Superior temporal gyrus (tissue), 1 donor: ENCODE results near the gene PLEKHJ1.

Experiments used
- DNase-seq: peaks from one replicate; pipeline ENCODE4 v3.0.0-alpha.2; 2016; ENCODE audit errors: extremely low spot score

Gene PLEKHJ1

DNA sequence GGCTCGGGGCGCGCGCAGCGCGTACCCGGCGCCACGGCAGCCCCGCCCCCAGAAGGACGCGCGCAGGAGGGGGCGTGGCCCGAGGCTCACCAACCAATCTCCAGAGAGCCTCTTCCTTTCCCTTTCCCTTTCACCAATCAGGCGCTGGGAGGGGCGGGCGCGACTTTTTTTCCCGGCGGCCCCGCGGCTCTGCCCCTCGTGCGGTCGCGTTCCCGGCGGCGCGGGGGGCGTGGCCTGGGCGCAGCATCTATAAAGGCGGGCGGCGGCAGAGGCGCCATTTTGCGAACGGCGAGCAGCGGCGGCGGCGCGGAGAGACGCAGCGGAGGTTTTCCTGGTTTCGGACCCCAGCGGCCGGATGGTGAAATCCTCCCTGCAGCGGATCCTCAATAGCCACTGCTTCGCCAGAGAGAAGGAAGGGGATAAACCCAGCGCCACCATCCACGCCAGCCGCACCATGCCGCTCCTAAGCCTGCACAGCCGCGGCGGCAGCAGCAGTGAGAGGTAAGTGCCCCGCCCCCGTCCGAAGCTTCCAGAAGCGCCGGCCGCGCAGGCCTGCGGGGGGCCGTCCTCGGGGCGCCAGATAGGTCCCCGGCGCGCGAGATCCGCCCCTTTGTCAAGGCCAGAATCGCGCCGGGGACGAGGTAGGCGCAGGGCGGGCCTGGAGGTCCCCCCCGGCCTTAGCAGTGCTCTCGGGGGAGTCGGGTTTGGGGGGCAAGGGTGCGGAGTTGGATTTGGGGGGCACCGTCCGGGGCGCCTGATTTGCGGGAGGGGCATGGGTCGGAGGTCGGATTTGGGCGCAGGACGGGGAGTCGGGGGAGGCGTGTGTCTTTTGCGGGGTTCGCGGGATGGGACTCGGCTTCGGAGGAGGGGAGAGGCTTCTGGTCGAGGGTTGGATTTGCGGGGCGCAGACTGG lies 33.4 kb upstream of the PLEKHJ1 start:
- DNase-seq, result peak; percentile 94

DNA sequence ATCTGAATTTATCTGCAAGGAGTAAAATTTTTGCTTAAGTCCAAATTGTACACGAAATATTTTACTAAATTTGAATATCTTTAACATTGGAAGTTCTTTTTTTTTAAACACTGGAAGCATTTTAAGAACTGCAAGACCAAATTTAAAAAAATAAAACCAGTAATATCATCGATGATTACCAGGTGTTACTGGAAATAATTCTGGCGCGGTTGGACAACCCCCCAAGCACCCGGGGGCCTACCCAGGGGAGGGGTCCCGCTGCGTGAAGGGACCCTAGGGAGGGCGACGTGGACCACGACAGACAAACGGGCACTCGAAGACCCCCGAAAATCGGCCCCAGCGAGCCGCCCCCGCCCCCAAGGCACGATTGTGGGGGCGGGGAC lies 32.7 kb upstream of the PLEKHJ1 start:
- peak; percentile 18 for DNase-seq

DNA sequence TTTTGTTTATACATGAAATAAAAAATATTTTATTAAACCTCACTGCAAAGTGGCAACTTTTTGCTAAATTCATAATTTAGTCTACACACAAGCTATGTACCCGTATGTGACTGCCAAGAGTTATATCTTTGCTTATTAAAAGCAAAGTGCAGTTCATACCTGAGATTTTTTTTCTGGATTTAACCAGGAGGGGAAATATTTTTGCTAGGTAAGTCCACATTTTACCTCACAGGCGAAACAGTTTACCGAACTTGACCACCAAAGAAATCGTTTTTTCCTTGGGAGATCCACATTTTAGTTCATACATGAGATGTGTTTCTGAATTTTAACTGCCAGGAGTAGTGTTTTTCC lies 32.3 kb upstream of the PLEKHJ1 start:
- DNase-seq, result no peak

DNA sequence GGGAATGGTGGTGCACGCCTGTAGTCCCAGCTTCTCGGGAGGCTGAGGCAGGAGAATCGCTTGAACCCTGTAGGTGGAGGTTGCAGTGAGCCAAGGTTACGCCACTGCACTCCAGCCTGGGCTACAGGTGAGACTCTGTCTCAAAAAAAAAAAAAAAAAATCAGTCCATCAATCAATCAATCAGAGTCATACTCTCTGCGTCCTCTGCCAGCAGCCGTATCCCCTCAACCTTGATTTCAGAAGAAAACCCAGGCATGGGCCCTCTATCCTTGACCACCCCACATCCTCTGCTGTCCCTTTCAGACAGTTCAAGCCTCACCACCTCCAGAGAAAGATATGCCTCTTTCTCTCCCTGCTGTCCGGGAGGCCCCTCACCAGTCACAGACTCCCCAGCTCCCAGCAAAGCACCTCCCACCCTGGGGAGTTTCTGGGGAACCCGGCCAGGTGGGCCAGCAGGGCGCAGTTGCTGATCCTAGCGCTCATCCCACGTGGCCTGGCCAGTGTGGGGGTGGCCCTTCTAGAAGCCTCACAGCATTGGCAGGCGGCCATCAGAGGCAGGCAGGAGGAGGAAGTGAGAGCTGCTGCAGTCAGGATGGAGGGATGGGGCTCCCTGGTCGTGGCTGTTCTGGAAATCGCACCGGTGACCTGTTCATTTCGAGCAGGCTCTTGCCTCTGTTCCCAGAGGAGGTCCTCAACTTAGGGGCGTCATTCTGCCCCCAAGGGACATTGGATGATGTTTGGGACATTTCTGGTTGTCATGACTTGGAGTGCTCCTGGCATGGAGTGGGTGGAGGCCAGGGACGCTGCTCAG lies 30.3 kb upstream of the PLEKHJ1 start:
- peak; percentile 62 for DNase-seq

DNA sequence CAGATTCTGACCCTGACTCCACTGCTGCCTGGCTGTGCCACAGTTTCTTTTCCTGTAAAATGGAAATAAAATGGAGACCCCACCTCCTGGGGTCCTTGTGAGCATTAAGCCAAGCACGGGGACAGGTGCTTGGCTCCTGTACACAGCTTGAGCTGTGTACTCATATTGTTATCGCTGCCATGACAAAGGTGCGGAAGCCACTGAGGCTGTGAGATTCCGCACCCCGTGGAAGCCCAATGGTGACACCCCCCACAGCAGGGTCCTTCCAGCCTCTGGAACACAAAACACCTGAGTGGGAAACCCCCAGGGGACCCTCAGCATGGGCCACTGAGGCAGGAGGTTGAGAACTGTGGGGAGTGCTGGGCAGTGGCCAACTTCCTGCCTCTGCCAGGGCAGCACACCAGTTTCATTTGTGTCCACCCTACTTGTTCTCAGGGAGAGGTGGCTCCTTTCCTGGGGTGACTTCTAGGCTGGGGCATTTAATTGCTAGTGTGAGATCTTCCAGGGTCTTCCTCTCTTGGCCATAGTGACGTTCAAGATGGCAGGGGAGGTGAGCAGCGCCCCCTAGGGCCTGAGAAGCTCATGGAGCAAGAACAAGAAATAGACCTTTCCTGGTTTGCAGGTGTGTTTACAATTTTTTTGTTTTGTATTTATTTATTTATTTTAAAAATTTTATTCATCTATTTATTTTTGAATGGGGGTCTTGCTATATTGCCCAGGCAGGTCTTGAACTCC lies 25.5 kb upstream of the PLEKHJ1 start:
- DNase-seq, result no peak

DNA sequence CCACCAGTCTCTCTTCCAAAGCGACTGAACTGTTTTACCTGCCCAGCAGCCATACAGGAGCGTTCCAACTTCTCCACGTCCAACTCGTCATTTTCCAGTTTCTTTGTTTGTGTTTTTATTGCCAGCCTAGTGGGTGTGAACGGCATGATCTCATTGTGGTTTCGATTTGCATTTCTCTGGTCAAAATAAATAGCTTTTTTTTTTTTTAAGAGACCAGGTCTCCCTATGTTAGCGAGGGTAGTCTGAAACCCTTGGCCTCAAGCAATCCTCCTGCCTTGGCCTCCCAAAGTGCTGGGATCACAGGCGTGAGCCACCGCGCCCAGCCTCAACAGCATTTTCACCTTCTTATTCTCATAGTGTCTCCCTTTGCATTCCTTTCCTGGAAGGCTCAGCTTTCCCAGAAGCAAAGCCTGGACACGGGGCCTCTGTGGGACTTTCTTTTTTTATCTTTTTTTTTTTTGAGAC lies 24.2 kb upstream of the PLEKHJ1 start:
- DNase-seq, result no peak

DNA sequence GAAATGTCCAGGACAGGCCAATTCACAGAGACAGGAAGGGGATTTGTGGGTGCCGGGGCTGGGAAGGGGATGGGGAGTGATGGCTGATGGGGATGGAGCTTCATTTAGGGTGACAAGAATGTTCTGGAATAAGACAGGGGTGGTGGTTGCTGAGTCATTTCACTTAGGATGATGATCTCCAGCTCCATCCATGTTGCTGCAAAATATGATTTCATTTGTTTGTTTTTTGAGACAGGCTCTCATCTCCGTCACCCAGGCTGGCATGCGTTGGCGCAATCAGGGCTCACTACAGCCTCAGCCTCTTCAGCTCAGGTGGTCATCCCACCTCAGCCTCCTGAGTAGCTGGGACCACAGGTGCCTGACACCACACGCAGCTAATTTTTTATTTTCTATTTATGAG lies 23.2 kb upstream of the PLEKHJ1 start:
- no peak for DNase-seq

DNA sequence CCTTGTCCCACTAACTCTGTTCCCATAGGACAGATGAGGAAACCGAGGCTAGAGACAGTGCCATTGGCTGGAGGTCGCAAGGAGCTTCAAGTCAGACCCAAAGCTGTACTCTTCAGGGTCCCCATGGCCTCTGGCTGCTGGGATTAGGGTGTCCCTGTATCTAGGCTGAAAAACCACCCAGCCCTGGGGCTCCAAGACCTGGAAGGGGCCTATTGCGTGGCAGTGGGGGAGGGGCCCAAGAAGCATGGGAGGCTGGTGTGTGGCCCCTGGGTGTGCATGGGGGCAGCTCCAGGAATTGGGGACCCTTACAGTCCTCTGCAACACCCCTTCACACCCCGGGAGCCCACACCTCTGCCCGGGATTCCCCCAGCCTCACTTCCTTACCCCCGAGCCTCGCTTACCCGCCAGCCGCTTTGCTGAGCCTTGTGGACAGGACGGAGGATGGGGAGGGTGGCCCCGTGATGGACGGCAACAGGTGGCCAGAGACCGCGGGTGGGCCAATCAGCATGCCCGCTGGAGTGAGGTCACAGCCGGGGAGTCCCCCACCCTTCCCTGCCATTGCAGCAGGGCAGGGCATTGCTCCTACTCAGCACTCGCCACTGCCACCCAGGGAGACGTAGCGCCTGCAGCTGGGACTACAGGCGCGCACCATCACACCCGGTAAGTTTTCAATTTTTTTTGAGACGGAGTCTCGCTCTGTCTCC lies 20.0 kb upstream of the PLEKHJ1 start, which contains the start of gene JSRP1:
Gene JSRP1, minus strand, starts transcription at position 436 of the 704 bp plus-strand sequence. CDS start 1,103 bp downstream, outside the sequence.
- no peak for DNase-seq

DNA sequence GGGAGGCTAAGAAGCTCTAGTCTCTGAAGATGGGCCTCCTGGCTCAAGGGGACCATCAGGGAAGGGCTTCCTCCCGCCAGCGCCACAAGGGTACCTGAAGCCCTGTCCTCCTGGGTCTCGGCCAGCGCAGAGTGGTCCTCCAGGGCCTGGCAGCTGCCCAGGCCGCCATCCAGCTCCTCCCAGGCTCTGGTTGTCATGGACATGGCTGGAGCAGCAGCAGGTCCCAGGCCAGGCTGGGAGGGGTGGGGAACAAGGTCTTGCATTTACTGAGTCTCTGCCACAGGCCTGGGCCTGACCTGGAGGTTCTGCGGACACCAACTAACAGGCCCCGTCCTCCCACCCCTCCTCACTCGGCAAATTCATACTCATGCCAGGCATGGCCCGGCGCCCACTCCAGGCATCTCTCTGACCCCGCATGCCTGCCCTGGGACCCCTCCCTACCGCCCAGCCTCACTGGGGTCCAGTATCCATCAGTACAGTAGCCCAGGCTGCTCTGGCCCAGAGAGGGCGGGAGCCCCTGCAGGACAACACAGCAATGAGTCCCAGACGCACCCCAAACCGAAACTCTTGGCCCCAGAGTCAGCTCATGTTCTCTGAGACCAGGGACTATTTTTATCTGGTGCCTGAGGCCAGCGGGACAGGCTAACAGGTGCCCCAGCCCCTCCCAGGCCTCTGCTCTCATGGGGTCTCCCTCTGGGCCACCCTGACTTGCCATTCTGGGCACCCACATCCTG lies 19.1 kb upstream of the PLEKHJ1 start:
- no peak for DNase-seq

DNA sequence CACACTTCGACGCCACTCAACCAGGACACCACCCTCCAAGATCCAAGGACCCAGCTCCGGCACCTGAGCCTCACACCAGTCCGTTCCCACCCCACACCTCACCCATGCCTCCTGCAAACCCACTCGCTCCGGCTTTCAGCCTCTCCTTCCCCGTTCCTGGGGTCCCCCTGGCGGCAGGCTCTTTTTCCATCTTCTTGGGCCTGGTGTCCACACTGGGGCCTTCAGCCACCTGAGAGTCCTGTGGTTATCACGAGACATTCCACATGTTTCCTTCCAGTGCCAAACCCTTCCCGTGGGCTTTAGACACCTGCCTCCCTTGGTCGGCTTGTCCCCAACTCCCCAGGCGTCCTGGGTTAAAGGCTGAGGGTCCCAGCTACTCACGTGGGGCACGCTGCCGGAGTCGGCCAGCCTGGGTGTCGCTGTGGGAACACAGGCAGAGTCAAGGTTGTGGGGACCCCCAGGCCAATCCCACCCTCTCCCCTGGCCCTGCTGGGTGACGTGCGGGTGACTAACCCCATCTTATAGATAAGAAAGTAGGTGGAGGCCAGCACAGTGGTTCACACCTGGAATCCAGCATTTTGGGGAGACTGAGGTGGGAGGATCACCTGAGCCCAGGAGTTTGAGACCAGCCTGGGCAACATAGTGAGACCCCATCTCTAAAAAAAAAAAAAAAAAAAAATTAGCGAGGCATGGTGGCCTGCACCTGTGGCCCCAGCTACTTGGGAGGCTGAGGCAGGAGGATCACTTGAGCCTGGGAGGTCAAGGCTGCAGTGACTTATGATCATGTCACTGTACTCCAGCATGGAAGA lies 18.1 kb upstream of the PLEKHJ1 start:
- DNase-seq, result no peak

DNA sequence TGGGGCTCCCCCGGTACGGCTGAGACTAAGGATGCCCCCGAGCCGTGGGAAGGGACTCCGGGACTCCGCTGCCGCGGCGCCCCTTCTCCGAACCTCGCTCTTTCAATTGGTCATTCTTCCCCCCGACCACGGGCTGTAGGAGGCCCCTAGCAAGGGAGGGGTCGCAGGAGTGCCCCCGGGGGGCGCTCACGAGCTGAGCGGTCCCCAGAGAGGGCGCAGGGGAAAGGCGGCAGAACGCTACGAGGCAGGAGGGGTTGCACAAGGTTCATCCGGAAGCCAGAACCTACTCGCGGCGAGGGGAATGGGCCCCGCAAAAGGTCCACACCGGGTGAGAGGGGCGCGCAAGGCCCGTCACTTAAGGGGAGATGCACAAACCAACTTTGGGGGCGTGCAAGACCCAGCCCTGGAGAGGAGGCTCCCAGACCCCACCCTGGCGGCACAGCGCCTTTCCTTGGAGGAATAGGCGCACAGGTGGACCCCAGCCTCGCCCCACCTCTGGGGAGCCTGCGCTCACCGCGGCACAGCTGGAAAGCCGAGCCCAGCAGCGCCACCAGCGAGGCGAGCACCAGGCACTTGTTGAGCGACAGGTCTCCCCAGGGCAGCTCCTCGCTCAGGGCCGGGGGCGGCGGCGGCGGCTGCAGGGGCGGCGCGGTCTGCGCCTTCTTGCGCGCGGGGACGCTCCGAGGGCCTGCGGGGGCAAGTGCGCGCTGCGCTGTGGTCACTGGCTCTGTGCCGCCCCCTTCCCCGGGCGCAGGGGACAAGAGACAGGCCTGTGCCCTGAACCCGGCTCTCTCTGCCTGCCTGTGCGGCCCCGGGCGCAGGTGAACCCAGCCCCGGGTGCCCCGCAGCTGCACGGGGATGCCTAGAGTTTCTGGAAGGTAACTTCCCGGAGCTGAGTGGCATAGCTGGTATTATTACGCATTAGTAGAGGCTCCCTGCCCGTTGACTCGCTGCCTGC lies 17.3 kb upstream of the PLEKHJ1 start:
- DNase-seq, result no peak

DNA sequence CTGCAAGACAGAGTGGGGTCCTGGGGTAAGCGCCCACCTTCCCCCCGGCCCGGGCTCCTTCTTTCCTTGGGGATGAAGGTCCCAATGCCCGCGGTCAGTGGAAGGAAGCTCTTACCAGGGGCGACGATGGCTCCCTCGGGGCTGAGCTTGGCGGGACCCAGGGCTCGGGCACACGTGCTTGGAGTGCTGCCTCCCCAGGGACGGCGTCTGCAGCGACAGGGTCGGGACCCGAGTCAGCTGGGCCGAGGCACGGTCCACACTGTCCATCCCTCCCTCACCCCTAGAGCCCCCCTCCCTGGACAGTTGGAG lies 16.6 kb upstream of the PLEKHJ1 start:
- DNase-seq, result no peak

DNA sequence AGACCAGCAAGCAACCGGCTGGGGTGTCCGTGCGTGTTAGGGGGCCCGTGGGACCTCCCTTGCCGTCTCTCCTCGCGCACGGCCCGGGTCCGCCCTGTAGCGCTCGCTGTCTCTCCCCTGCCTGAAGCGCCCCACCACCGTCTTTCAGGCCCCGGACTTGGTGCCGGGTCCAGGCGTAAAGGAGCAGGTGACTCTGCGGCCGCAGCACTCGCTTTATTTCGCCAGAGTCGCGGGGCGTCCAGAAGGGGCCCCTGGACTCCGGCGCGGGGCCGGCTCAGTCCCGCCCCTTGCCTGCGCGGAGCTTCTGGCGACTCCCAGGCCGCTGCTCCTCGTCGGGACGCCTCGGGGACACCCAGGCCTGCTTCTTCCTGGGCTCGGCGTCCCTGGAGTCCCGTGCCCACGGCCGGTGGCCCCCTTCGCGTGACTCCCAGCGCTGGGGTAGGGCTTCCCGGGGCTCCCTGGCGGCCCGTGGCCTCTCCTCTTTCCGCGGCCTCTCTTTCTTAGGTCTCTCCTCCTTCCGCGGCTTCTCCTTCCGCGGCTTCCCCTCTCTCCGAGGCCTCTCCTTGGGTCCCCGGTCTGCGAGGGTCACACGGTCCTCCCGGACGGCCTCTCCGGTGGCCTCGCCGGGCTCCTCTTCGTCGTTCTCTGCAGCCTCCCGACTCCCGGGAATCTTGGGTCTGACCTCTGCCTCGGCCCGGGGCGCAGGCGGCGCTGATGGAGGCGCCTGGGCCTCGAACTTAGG lies 16.1 kb upstream of the PLEKHJ1 start:
- DNase-seq, result no peak

DNA sequence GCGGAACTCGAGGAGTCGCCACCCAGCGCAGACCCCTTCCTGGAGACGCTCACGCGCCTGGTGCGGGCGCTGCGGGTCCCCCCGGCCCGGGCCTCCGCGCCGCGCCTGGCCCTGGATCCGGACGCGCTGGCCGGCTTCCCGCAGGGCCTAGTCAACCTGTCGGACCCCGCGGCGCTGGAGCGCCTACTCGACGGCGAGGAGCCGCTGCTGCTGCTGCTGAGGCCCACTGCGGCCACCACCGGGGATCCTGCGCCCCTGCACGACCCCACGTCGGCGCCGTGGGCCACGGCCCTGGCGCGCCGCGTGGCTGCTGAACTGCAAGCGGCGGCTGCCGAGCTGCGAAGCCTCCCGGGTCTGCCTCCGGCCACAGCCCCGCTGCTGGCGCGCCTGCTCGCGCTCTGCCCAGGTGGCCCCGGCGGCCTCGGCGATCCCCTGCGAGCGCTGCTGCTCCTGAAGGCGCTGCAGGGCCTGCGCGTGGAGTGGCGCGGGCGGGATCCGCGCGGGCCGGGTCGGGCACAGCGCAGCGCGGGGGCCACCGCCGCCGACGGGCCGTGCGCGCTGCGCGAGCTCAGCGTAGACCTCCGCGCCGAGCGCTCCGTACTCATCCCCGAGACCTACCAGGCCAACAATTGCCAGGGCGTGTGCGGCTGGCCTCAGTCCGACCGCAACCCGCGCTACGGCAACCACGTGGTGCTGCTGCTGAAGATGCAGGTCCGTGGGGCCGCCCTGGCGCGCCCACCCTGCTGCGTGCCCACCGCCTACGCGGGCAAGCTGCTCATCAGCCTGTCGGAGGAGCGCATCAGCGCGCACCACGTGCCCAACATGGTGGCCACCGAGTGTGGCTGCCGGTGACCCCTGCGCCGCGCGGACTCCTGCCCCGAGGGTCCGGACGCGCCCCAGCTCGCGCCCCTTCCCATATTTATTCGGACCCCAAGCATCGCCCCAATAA lies 15.3 kb upstream of the PLEKHJ1 start:
- DNase-seq, result no peak

DNA sequence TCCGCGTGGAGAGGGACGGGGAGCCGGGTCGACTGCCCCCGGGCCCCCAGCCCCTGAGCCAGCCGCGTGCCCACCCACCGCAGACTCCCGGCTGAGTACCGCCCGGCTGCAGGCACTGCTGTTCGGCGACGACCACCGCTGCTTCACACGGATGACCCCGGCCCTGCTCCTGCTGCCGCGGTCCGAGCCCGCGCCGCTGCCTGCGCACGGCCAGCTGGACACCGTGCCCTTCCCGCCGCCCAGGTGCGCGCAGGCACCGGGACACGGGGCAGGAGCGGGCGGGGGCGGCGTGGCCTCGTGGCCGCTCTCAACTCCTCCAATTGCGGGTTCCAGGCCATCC lies 14.6 kb upstream of the PLEKHJ1 start:
- no peak for DNase-seq

DNA sequence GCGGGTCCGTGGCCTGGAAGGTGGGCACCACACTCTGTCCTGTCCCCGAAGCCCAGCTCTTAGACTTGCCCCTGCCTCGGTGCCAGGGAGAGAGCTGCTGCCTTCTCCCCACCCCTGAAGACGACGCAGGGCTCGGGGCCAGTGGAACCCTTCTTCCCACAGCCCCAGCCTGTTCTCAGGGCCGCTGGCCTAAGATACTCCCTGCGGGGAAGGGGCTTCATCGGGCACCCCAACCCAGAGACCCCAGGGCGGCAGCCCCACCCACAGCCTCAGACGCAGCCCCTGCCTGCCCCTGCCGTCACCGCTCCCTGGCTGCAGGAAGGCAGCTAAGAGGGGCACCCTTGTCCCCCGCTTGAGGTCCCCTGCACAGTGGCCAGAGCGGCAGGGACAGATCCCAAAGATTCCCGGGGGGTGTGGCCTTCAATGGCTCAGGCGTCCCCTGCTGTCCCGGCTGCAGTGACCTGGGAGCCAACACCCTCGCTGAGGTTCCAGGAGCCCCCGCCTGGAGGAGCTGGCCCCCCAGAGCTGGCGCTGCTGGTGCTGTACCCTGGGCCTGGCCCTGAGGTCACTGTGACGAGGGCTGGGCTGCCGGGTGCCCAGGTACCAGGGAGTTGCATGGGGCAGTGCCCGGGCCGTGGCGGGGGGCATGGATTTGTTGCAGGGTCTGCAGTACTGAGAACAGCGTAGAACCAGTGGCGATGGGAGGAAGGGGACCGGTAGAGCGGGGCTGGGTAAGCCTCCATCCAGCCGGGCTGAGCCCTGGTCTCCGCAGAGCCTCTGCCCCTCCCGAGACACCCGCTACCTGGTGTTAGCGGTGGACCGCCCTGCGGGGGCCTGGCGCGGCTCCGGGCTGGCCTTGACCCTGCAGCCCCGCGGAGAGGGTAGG lies 14.0 kb upstream of the PLEKHJ1 start:
- DNase-seq, result no peak
